HepG2 (cell line): Measurements from ENCODE around the gene QRFP. TPM values are rescaled to one million over a fixed set of nuclear protein-coding genes. Genes with fewer than 3 reads are reported as not detected.

Experiments used
- ATAC-seq: fragments of 200-7000 bp; cut with Tn5 transposase; 3 replicates; pipeline ENCODE4 v1.9.1; 2020; ENCODE audit warnings: mild to moderate bottlenecking, moderate library complexity
- BruUV-seq: library from RNA; stranded (reverse); fragments of 400-500 nt; replicated peaks from 2 replicates; lab custom pipeline; 2021; lab: Mats Ljungman, UMichigan
- CTCF ChIA-PET: fragments of 300-600 bp; formaldehyde crosslinking; extraction: SDS; loops from one replicate; lab custom pipeline; 2021; ENCODE audit warnings: low total read pairs, inconsistent platforms, low intra/inter-chr PET ratio; lab: Yijun Ruan, JAX
- POLR2A ChIA-PET: fragments of 350-600 bp; sonication (Branson Sonifier 250); formaldehyde crosslinking; loops from one replicate; lab custom pipeline; 2020; ENCODE audit warnings: antibody characterized with exemption, inconsistent platforms; lab: Yijun Ruan, JAX
- DNase-seq: peaks from one replicate; pipeline ENCODE4 v3.0.0-alpha.2; 2015; ENCODE audit warnings: low spot score
- FAIRE-seq: peaks from 3 replicates; lab custom pipeline; 2011; peaks lifted over from hg19 to GRCh38; lab: Jason Lieb, UNC
- H2AFZ ChIP-seq: one replicate; pipeline ENCODE4 v1.6.1; 2011; ENCODE audit warnings: low read length, inconsistent platforms
- H3K27ac ChIP-seq: fragments of 300-600 bp; 3 replicates; pipeline ENCODE4 v1.8.0; 2011; ENCODE audit warnings: mixed run types, mild to moderate bottlenecking, mixed read lengths, low read length, inconsistent platforms; ENCODE audit not compliant: insufficient read depth; ENCODE audit errors: extremely low read length
- H3K27me3 ChIP-seq, 2 experiments: fragments of 200-600 bp in 1 of 2; 2 replicates in 1 of 2; 3 replicates in 1 of 2; pipeline versions ENCODE4 v1.6.0 to v1.8.0; 2011; ENCODE audit warnings: low read length in 2 of 2, mild to moderate bottlenecking in 2 of 2, moderate library complexity in 2 of 2, inconsistent platforms in 1 of 2; ENCODE audit not compliant: insufficient read depth in 2 of 2, control insufficient read depth in 1 of 2
- H3K36me3 ChIP-seq, 2 experiments: fragments of 200-600 bp in 1 of 2; replicated peaks in 1 of 2; 2 replicates in 1 of 2; 3 replicates in 1 of 2; pipeline versions ENCODE4 v1.5.1 to v1.8.0; 2011; ENCODE audit warnings: low read length in 2 of 2, inconsistent platforms in 1 of 2; ENCODE audit not compliant: insufficient read depth in 2 of 2, control insufficient read depth in 1 of 2
- H3K4me1 ChIP-seq: 2 replicates; pipeline ENCODE4 v1.5.1; 2012; ENCODE audit warnings: low read length, inconsistent platforms; ENCODE audit not compliant: insufficient read depth
- H3K4me2 ChIP-seq: 2 replicates; pipeline ENCODE4 v1.6.0; 2011; ENCODE audit warnings: low read depth, low read length, inconsistent platforms
- H3K4me3 ChIP-seq, 3 experiments: fragments of 200-600 bp in 1 of 3; sonication (generic), shearing (Covaris generic) in 1 of 3; replicated peaks in 1 of 3; 2 replicates each; pipeline ENCODE4 v1.5.1; 2011 to 2016; ENCODE audit warnings: low read length in 3 of 3, inconsistent platforms in 2 of 3, low read depth in 2 of 3, mild to moderate bottlenecking in 2 of 3, control low read depth in 1 of 3, mixed read lengths in 1 of 3; ENCODE audit not compliant: insufficient read depth in 1 of 3
- H3K79me2 ChIP-seq: one replicate; pipeline ENCODE4 v1.6.1; 2011; ENCODE audit warnings: low read length, inconsistent platforms; ENCODE audit not compliant: insufficient read depth
- H3K9ac ChIP-seq: 2 replicates; pipeline ENCODE4 v1.6.0; 2011; ENCODE audit warnings: mild to moderate bottlenecking, low read depth, low read length, inconsistent platforms; ENCODE audit not compliant: insufficient read depth
- H3K9me3 ChIP-seq: 2 replicates; pipeline ENCODE4 v1.5.1; 2012; ENCODE audit warnings: mild to moderate bottlenecking, low read length
- H4K20me1 ChIP-seq: 2 replicates; pipeline ENCODE4 v1.6.0; 2011; ENCODE audit warnings: inconsistent platforms, mild to moderate bottlenecking, low read length, moderate library complexity; ENCODE audit not compliant: insufficient read depth
- CTCF ChIP-seq: sonication (generic); formaldehyde crosslinking; IDR thresholded peaks from 2 replicates; pipeline ENCODE4 v1.5.0; 2020; ENCODE audit warnings: mild to moderate bottlenecking, missing genetic modification reagents, moderate library complexity
- PATZ1 ChIP-seq: sonication (generic); formaldehyde crosslinking; IDR thresholded peaks from 2 replicates; pipeline ENCODE4 v1.4.0; 2020; ENCODE audit warnings: missing genetic modification reagents
- PLSCR1 ChIP-seq: sonication (generic); formaldehyde crosslinking; IDR thresholded peaks from 2 replicates; pipeline ENCODE4 v1.5.0; 2020; ENCODE audit warnings: missing genetic modification reagents, mild to moderate bottlenecking, borderline replicate concordance
- RAD51 ChIP-seq: fragments of 450-650 bp; IDR thresholded peaks from 2 replicates; pipeline ENCODE4 v1.6.1; 2016; ENCODE audit warnings: borderline replicate concordance
- STAG1 ChIP-seq: sonication (generic); formaldehyde crosslinking; IDR thresholded peaks from 2 replicates; pipeline ENCODE4 v1.4.0; 2020; ENCODE audit warnings: missing genetic modification reagents
- ZFP37 ChIP-seq: sonication (generic); formaldehyde crosslinking; IDR thresholded peaks from 2 replicates; pipeline ENCODE4 v1.4.0; 2020; ENCODE audit warnings: missing genetic modification reagents, borderline replicate concordance
- ZHX1 ChIP-seq: sonication (generic); formaldehyde crosslinking; IDR thresholded peaks from 2 replicates; pipeline ENCODE4 v1.8.1; 2022; ENCODE audit warnings: low read depth, mild to moderate bottlenecking, missing genetic modification reagents
- ZNF687 ChIP-seq: sonication (generic); formaldehyde crosslinking; IDR thresholded peaks from 2 replicates; pipeline ENCODE4 v1.5.1; 2020; ENCODE audit warnings: mild to moderate bottlenecking, missing genetic modification reagents, moderate library complexity
- ZNF740 ChIP-seq: sonication (generic); formaldehyde crosslinking; IDR thresholded peaks from 2 replicates; pipeline ENCODE4 v1.4.0; 2020; ENCODE audit warnings: missing genetic modification reagents
- WGBS: methylation state at CpG from one replicate; pipeline ENCODE4 v1.1.6; 2017; ENCODE audit warnings: low lambda C conversion rate; 5-methylcytosine and 5-hydroxymethylcytosine counted together
- in situ Hi-C: cut with HindIII; loops from 2 replicates; pipeline ENCODE4 v1.10.0; 2017; ENCODE audit warnings: low pct_unique_long_range_greater_than_20kb; ENCODE audit not compliant: extremely low pct_ligation_motif_present
- intact Hi-C: fragments of 100-400 bp; cut with micrococcal nuclease; formaldehyde crosslinking; loops from one replicate; pipeline ENCODE4 v1.10.0; 2022; ENCODE audit not compliant: unreplicated experiment
- polyA plus RNA-seq, 8 experiments: library from polyadenylated mRNA; depleted of rRNA in 3 of 8; stranded (reverse) in 7 of 8; unstranded in 1 of 8; fragments of >200 nt; fragmentation: Illumina TruSeq in 4 of 8; extraction: Trizol in 4 of 8; gene quantifications; 2 replicates each; pipeline versions ENCODE4 v1.2.1 to v1.2.3, GENCODE V29; 2011 to 2016; ENCODE audit warnings: low read depth in 4 of 8, missing spikeins in 1 of 8, mixed read lengths in 1 of 8; ENCODE audit not compliant: insufficient read depth in 1 of 8
- total RNA-seq, 5 experiments: library from RNA; depleted of rRNA; stranded (reverse); fragments of >200 nt; fragmentation: Illumina TruSeq; extraction: Trizol; gene quantifications; 2 replicates each; pipeline ENCODE4 v1.2.3, GENCODE V29; 2016; ENCODE audit warnings: low read depth in 1 of 5

Gene QRFP
- total and polyA plus RNA-seq, 2 of the 13 experiments (the other 11 are each of a cell fraction or from before 2014, with no cell fraction given) = not detected

GRCh38 chr9:130932255-130933079 is 35.9 kb upstream of the QRFP start:
- Histone ChIP-seq H2AFZ (no peak overlapping the region), H3K36me3 (no peaks in the 10 kb centered on the region), H3K4me1 (peaks cover 52% of the 10 kb centered on the region), H4K20me1 (no peaks in the 10 kb centered on the region), H3K27me3 (peaks cover 10 to 95% of the 10 kb centered on the region in 2 experiments; a peak in 4 of 5 replicates), H3K9me3 (no peaks in the 10 kb centered on the region), H3K4me2 (no peak overlapping the region; the same call in 1 of the 2 replicates), H3K27ac (no peak overlapping the region), H3K9ac (no peak overlapping the region), H3K4me3 (no peak overlapping the region), H3K79me2 (no peaks in the 10 kb centered on the region)
- FAIRE-seq = no peak
- no TSS peak for BruUV-seq
- WGBS = 55% methylated on average over 15 of the region's 21 CpGs
- no peak for DNase-seq
- CTCF ChIA-PET = no interaction called here
- in situ Hi-C loops (no loop called here), intact Hi-C loops (no loop called here)
- peak; percentile 49 for ATAC-seq
- POLR2A ChIA-PET = no interaction called here
- TF ChIP-seq RAD51 (no peak), PLSCR1 (CRISPR knock-in tag) (no peak), CTCF (CRISPR knock-in tag) (peak; percentile 38), PATZ1 (CRISPR knock-in tag) (0 out of 2 replicates have a peak, but pooled peaks have one; percentile 6), ZNF740 (no peak), ZHX1 (no peak), ZNF687 (CRISPR knock-in tag) (0 out of 2 replicates have a peak, but pooled peaks have one; percentile 9), STAG1 (CRISPR knock-in tag) (peak; percentile 43), ZFP37 (CRISPR knock-in tag) (no peak)
